GM23338 (cell line): ENCODE results near the gene ZSCAN4. TPM values are rescaled to one million over a fixed set of nuclear protein-coding genes. Genes with fewer than 3 reads are reported as not detected.

Experiments used
- ATAC-seq: fragments of 200-7000 bp; cut with Tn5 transposase; 3 replicates; pipeline ENCODE4 v1.9.1; 2020
- DNase-seq: peaks from one replicate; pipeline ENCODE4 v3.0.0-alpha.2; 2015; ENCODE audit warnings: low spot score
- H2AFZ ChIP-seq: fragments of 200-600 bp; sonication (generic); 2 replicates; pipeline ENCODE4 v1.8.0; 2016; ENCODE audit warnings: antibody characterized with exemption, mild to moderate bottlenecking, moderate library complexity
- H3F3A ChIP-seq: fragments of 200-600 bp; sonication (generic); replicated peaks from 2 replicates; pipeline ENCODE4 v1.8.0; 2017; ENCODE audit warnings: antibody characterized with exemption, mixed run types, low read depth
- H3K27ac ChIP-seq: fragments of 200-600 bp; sonication (generic); 2 replicates; pipeline ENCODE4 v1.6.1; 2016; ENCODE audit warnings: low read depth
- H3K27me3 ChIP-seq: fragments of 200-600 bp; sonication (generic); 2 replicates; pipeline ENCODE4 v1.8.0; 2016; ENCODE audit warnings: mild to moderate bottlenecking, mixed run types, moderate library complexity; ENCODE audit not compliant: insufficient read depth
- H3K36me3 ChIP-seq: fragments of 200-600 bp; sonication (generic); 2 replicates; pipeline ENCODE4 v1.8.0; 2016; ENCODE audit warnings: mild to moderate bottlenecking; ENCODE audit not compliant: insufficient read depth
- H3K4me1 ChIP-seq: fragments of 200-600 bp; sonication (generic); 2 replicates; pipeline ENCODE4 v1.8.0; 2016; ENCODE audit warnings: mild to moderate bottlenecking, moderate library complexity; ENCODE audit not compliant: insufficient read depth
- H3K4me2 ChIP-seq: fragments of 200-600 bp; sonication (generic); 2 replicates; pipeline ENCODE4 v1.7.1; 2017; ENCODE audit warnings: mixed run types
- H3K4me3 ChIP-seq: fragments of 200-600 bp; sonication (generic); 2 replicates; pipeline ENCODE4 v1.6.1; 2016; ENCODE audit warnings: mixed run types
- H3K79me2 ChIP-seq: fragments of 200-600 bp; sonication (generic); replicated peaks from 2 replicates; pipeline ENCODE4 v1.8.0; 2017; ENCODE audit warnings: mild to moderate bottlenecking; ENCODE audit not compliant: insufficient read depth
- H3K9me2 ChIP-seq: fragments of 200-600 bp; sonication (generic); 2 replicates; pipeline ENCODE4 v1.8.0; 2017; ENCODE audit not compliant: insufficient read depth
- H4K20me1 ChIP-seq: fragments of 200-600 bp; sonication (generic); replicated peaks from 2 replicates; pipeline ENCODE4 v1.8.0; 2017; ENCODE audit warnings: mild to moderate bottlenecking; ENCODE audit not compliant: insufficient read depth
- H3K27ac Mint-ChIP-seq: 2 replicates; pipeline ENCODE4 v1.8.0; 2020; ENCODE audit warnings: inconsistent platforms, mild to moderate bottlenecking, moderate library complexity, mixed read lengths
- H3K27me3 Mint-ChIP-seq: 3 replicates; pipeline ENCODE4 v1.8.0; 2022; ENCODE audit warnings: low read depth, mild to moderate bottlenecking, moderate library complexity, mixed read lengths, inconsistent platforms; ENCODE audit not compliant: insufficient read depth, poor library complexity
- H3K36me3 Mint-ChIP-seq: 3 replicates; pipeline ENCODE4 v1.8.0; 2021; ENCODE audit warnings: low read depth, mild to moderate bottlenecking, inconsistent platforms, moderate library complexity, mixed read lengths
- H3K4me1 Mint-ChIP-seq: 3 replicates; pipeline ENCODE4 v1.8.0; 2020; ENCODE audit warnings: mild to moderate bottlenecking, inconsistent platforms, mixed read lengths
- H3K4me3 Mint-ChIP-seq: 3 replicates; pipeline ENCODE4 v1.8.0; 2021; ENCODE audit warnings: moderate library complexity, mild to moderate bottlenecking, inconsistent platforms, mixed read lengths
- H3K9me3 Mint-ChIP-seq: 3 replicates; pipeline ENCODE4 v1.8.0; 2020; ENCODE audit warnings: moderate library complexity, mild to moderate bottlenecking, inconsistent platforms, mixed read lengths
- CREB1 ChIP-seq: fragments of 250-450 bp; sonication (Bioruptor Pico); IDR thresholded peaks from 2 replicates; pipeline ENCODE4 v1.5.0; 2020; ENCODE audit warnings: low read depth, mild to moderate bottlenecking, moderate library complexity
- CTCF ChIP-seq, 2 experiments: fragments of 200-600 bp in 1 of 2; sonication (generic) in 1 of 2; conservative IDR thresholded peaks; 2 replicates each; pipeline versions ENCODE4 v1.5.1 to v1.6.1; 2016 to 2017; ENCODE audit warnings: antibody characterized with exemption in 2 of 2, low read depth in 2 of 2, mild to moderate bottlenecking in 2 of 2, moderate library complexity in 1 of 2
- EZH2 ChIP-seq: fragments of 200-600 bp; sonication (generic); IDR thresholded peaks from one replicate; pipeline ENCODE4 v1.8.0; 2017; ENCODE audit warnings: antibody characterized with exemption, mild to moderate bottlenecking, low read depth; ENCODE audit not compliant: unreplicated experiment
- JUNB ChIP-seq: IDR thresholded peaks from one replicate; pipeline ENCODE4 v1.6.1; 2016; ENCODE audit warnings: antibody characterized with exemption; ENCODE audit not compliant: unreplicated experiment
- NANOG ChIP-seq: IDR thresholded peaks from 2 replicates; pipeline ENCODE4 v1.6.1; 2016; ENCODE audit warnings: antibody characterized with exemption, borderline replicate concordance
- POLR2AphosphoS5 ChIP-seq: IDR thresholded peaks from 2 replicates; pipeline ENCODE4 v1.6.1; 2016; ENCODE audit warnings: antibody characterized with exemption, low read depth
- REST ChIP-seq: IDR thresholded peaks from one replicate; pipeline ENCODE4 v1.6.1; 2018; ENCODE audit warnings: antibody characterized with exemption; ENCODE audit not compliant: unreplicated experiment
- STAT1 ChIP-seq: IDR thresholded peaks from one replicate; pipeline ENCODE4 v1.6.1; 2016; ENCODE audit warnings: antibody characterized with exemption; ENCODE audit not compliant: unreplicated experiment
- ZNF114 ChIP-seq: fragments of 250-450 bp; sonication (Bioruptor Pico); IDR thresholded peaks from 2 replicates; pipeline ENCODE4 v1.5.0; 2020; ENCODE audit warnings: mild to moderate bottlenecking, moderate library complexity
- ZNF331 ChIP-seq: fragments of 250-450 bp; sonication (Bioruptor Pico); IDR thresholded peaks from 2 replicates; pipeline ENCODE4 v1.5.0; 2020; ENCODE audit warnings: low read depth, mild to moderate bottlenecking, moderate library complexity
- ZNF462 ChIP-seq: fragments of 250-450 bp; sonication (Bioruptor Pico); IDR thresholded peaks from 2 replicates; pipeline ENCODE4 v1.5.0; 2020; ENCODE audit warnings: mild to moderate bottlenecking, moderate library complexity
- polyA plus RNA-seq: library from polyadenylated mRNA; unstranded; fragments of >200 nt; fragmentation: Nextera tagmentation; extraction: Ambion mirVana; gene quantifications from 2 replicates; pipeline ENCODE4 v1.2.1, GENCODE V29; 2016
- total RNA-seq: library from RNA; depleted of rRNA; stranded (reverse); fragments of >200 nt; shearing (Covaris generic); gene quantifications from 2 replicates; pipeline ENCODE4 v1.2.3, GENCODE V29; 2014
- TF ChIP-seq, protein P1 (sequence below): IDR thresholded peaks from 2 replicates; pipeline ENCODE4 v1.6.1; 2016; ENCODE audit warnings: antibody characterized with exemption

The ZSCAN4 gene
- total and polyA plus RNA-seq, 2 experiments from 2014 or later: not detected

DNA sequence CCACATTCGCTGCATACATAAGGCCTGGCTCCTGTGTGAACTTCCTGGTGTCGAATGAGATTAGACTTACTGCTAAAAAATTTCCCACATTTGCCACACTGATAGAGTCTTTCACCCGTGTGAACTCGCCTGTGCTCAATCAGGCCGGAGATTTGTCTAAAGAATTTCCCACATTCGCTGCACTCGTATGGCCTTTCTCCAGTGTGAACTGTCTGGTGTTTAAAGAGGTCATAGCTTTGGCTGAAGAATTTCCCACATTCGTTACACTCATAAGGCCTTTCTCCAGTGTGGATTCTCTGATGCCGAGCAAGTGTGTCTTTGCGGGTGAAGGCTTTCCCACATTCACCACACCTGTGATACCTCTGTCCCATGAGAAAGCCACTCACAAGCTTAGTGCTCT lies 52.1 kb downstream of the ZSCAN4 start:
- no peak overlapping the region for H3K4me3 ChIP-seq
- no peaks in the 10 kb centered on the region for H3K27me3 ChIP-seq
- Mint-ChIP-seq H3K27me3 (no peaks in the 10 kb centered on the region), H3K4me1 (peaks cover 12% of the 10 kb centered on the region), H3K4me3 (no peak overlapping the region), H3K27ac (no peak overlapping the region), H3K36me3 (peaks cover 49% of the 10 kb centered on the region), H3K9me3 (peaks cover 12% of the 10 kb centered on the region; the same call in 2 of the 3 replicates)
- no peak overlapping the region for H3K27ac ChIP-seq
- no peaks in the 10 kb centered on the region for H4K20me1 ChIP-seq
- 0 out of 2 replicates have a peak, but pooled peaks cover 6% of the 10 kb centered on the region for H3K79me2 ChIP-seq
- 0 out of 2 replicates have a peak, but pooled peaks cover 2% of the 10 kb centered on the region for H3K9me2 ChIP-seq
- DNase-seq (no peak), ATAC-seq (no peak)
- TF ChIP-seq REST (no peak), POLR2AphosphoS5 (no peak), CREB1 (no peak), NANOG (no peak), JUNB (no peak), ZNF331 (CRISPR knock-in tag) (no peak), ZNF462 (no peak), CTCF (conservative IDR thresholded peaks at IDR 0.05; ENCODE audit: low read depth in 2 of 2) (no peak), ZNF114 (CRISPR knock-in tag) (no peak), STAT1 (no peak), EZH2 (no peak)
- TF ChIP-seq, protein P1, sequence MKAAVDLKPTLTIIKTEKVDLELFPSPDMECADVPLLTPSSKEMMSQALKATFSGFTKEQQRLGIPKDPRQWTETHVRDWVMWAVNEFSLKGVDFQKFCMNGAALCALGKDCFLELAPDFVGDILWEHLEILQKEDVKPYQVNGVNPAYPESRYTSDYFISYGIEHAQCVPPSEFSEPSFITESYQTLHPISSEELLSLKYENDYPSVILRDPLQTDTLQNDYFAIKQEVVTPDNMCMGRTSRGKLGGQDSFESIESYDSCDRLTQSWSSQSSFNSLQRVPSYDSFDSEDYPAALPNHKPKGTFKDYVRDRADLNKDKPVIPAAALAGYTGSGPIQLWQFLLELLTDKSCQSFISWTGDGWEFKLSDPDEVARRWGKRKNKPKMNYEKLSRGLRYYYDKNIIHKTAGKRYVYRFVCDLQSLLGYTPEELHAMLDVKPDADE: no peak
- no peak overlapping the region for H3K4me2 ChIP-seq
- H2AFZ ChIP-seq: no peak overlapping the region
- H3K36me3 ChIP-seq: peaks cover 12% of the 10 kb centered on the region; the same call in 1 of the 2 replicates
- H3F3A ChIP-seq: no peaks in the 10 kb centered on the region
- H3K4me1 ChIP-seq: no peaks in the 10 kb centered on the region
